ENCODE results near the gene OR1G1. TPM values are rescaled to one million over a fixed set of nuclear protein-coding genes. Genes with fewer than 3 reads are reported as not detected.
"Not testable (repeated sequence)": the region's sequence is repeated elsewhere in the genome, so short reads cannot be mapped to it uniquely, and the experiment has no call there.

OR1G1 gene
- total RNA-seq: not detected

GRCh38 chr17:3127451-3127850, at the start of gene OR1G1:
Gene OR1G1 (minus strand): TSS chr17:3127551. CDS start chr17:3127551, 0 bp downstream.
- DNase-seq: no peak

- no peak for DNase-seq
Measured at GRCh38 chr17:3167574-3167973, 40.2 kb upstream of the OR1G1 start.

GRCh38 chr17:3157218-3157617, 29.9 kb upstream of the OR1G1 start:
- DNase-seq: no peak

- DNase-seq: not testable (repeated sequence)
Measured at GRCh38 chr17:3137494-3137893, 10.1 kb upstream of the OR1G1 start.

- DNase-seq: no peak
Measured at GRCh38 chr17:3104322-3104721, 23.0 kb downstream of the OR1G1 start, which contains the start of gene OR1D2. Gene OR1D2 (minus strand): TSS chr17:3104422. CDS start chr17:3092996, 11,426 bp downstream.

Other genes starting within 250 kb of the OR1G1 start
- not detected for gene OR1D5, start 63.9 kb downstream of the OR1G1 start, total RNA-seq
- gene OR1D2, start 23.1 kb downstream of the OR1G1 start, total RNA-seq: not detected
- not detected for gene OR1A2, start 70.0 kb upstream of the OR1G1 start, total RNA-seq
- not detected for gene OR1A1, start 80.1 kb upstream of the OR1G1 start, total RNA-seq
- gene OR3A1, start 170.8 kb upstream of the OR1G1 start, total RNA-seq: 0.20 TPM